Ovary (tissue), 9 donors: ENCODE results near the gene CKB. TPM values are rescaled to one million over a fixed set of nuclear protein-coding genes. Genes with fewer than 3 reads are reported as not detected.

Experiments used
- DNase-seq, 5 donors: peaks; one replicate each; pipeline ENCODE4 v3.0.0-alpha.2; 2019 to 2020
- H3K27ac ChIP-seq, 2 donors: fragments of 200-600 bp; one replicate each; pipeline versions ENCODE4 v1.5.1 to v1.8.0; 2019 to 2022
- H3K27me3 ChIP-seq: fragments of 200-600 bp; one replicate; pipeline ENCODE4 v1.8.0; 2022
- H3K36me3 ChIP-seq: fragments of 200-600 bp; sonication (generic); one replicate; pipeline ENCODE4 v1.5.1; 2019
- H3K4me1 ChIP-seq: one replicate; pipeline ENCODE4 v1.8.1; 2013; ENCODE audit warnings: mild to moderate bottlenecking, moderate library complexity; ENCODE audit not compliant: insufficient read depth
- H3K4me3 ChIP-seq: fragments of 200-600 bp; sonication (generic); one replicate; pipeline ENCODE4 v1.5.1; 2017
- H3K9me3 ChIP-seq, 2 donors: fragments of 200-600 bp in 1 of 2; sonication (generic) in 1 of 2; one replicate each; pipeline versions ENCODE4 v1.5.1 to v1.8.1; 2013 to 2019; ENCODE audit warnings: mild to moderate bottlenecking in 1 of 2, moderate library complexity in 1 of 2
- CTCF ChIP-seq, 3 donors: fragments of 450-650 bp in 2 of 3; fragments of 200-600 bp in 1 of 3; IDR thresholded peaks; one replicate each; pipeline versions ENCODE4 v1.5.1 to v1.8.0; 2016 to 2022; ENCODE audit warnings: antibody characterized with exemption in 3 of 3, mild to moderate bottlenecking in 1 of 3
- EP300 ChIP-seq: sonication (generic); formaldehyde crosslinking; IDR thresholded peaks from one replicate; pipeline ENCODE4 v1.6.1; 2017; ENCODE audit warnings: antibody characterized with exemption
- POLR2A ChIP-seq: fragments of 450-650 bp; IDR thresholded peaks from one replicate; pipeline ENCODE4 v1.6.1; 2017; ENCODE audit warnings: antibody characterized with exemption, mild to moderate bottlenecking, moderate library complexity
- WGBS, 3 donors: extraction: QIAGEN DNeasy Blood & Tissue Kit in 1 of 3; methylation state at CpG; one replicate each; pipeline versions ENCODE4 v1.1.5 to v1.1.7; 2013 to 2017; 5-methylcytosine and 5-hydroxymethylcytosine counted together
- intact Hi-C, 4 donors: fragments of 100-400 bp; cut with DNase I; formaldehyde crosslinking; loops; one replicate each; pipeline versions ENCODE4 v1.11.0 to v1.15.1; 2022 to 2023
- polyA plus RNA-seq, 2 donors: library from polyadenylated mRNA; stranded (reverse); fragments of 200-250 nt in 1 of 2; fragments of 350-450 nt in 1 of 2; fragmentation: Illumina TruSeq in 1 of 2; extraction: RNeasy Lipid Tissue Mini Kit (QIAGEN cat#74804) in 1 of 2; gene quantifications; one replicate each; pipeline ENCODE4 v1.2.3, GENCODE V29; 2013 to 2014
- total RNA-seq, 7 donors: library from RNA; depleted of rRNA in 2 of 7; stranded (reverse); fragments of >200 nt in 2 of 7; fragmentation: NEBNext Ultra II Directional in 3 of 7; extraction: Animal tissue kit (Norgen Biotek cat#: 25700) in 3 of 7; gene quantifications; one replicate each; pipeline versions ENCODE4 v1.1.0 to v1.2.4, GENCODE V29; 2016 to 2023
- donor health status: DM: no; HTN: no; CAD: no; lungs with moderate emphysema.
- donor health status: DM: no; HTN: no; CAD: no.
- donor health status: Bipolar disorder and iron deficiency.
- donor health status: DM: yes; HTN: yes; CAD: no.
- donor health status: DM: no; HTN: no; CAD: no.
- donor health status: DM: yes; HTN: yes; CAD: no.

The CKB gene
- total and polyA plus RNA-seq, 9 donors, result 47.5 to 284 (median 134) TPM

DNA sequence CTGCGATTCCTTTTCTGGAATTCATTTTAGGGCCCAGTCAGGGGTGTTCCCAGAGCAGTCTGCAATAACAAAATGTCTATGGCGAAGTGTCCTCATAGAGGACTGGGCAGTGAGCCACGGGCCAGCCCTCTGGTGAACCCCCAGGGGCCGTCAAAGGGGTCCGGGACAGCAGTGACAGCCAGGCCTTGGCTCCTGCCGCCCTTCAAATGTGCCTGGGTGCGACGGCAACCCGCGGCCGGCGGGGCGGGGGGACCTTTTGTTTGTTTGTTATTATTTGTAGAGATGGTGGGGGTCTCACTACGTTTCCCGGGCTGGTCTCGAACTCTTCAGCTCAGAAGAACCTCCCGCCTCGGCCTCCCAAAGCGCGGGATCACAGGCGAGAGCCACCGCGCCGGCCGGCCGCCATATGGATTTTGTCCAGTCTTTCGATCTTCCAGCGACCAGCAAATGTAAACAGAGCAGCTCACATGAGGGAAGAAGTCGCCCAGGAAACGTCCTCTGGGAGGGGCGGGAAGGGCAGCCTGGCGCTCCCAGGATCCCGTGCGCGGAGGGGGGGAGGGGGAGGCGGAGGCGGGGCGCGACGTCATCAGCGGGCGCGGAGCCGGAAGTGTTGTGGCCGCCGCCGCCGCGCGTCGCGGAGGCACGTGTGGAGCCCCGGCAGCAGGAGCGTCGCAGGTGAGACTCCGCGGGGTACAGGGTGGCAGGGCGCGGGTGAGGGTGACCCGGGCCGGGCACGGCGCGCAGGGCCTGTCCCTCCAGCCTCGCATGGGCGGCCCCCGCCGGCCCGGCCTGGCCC is 6.2 kb upstream of the CKB start, which contains the start of gene TRMT61A:
TRMT61A (plus strand) TSS at position 610 of the 796 bp plus-strand sequence. CDS start 783 bp downstream, outside the sequence.
- TF ChIP-seq EP300, result no peak
- TF ChIP-seq CTCF (IDR thresholded peaks at IDR 0.05), result no peak
- TF ChIP-seq POLR2A, result peak; percentile 27
- intact Hi-C loops, result no loop called here
- peaks cover 17% of the 10 kb centered on the region for H3K4me1 ChIP-seq

DNA sequence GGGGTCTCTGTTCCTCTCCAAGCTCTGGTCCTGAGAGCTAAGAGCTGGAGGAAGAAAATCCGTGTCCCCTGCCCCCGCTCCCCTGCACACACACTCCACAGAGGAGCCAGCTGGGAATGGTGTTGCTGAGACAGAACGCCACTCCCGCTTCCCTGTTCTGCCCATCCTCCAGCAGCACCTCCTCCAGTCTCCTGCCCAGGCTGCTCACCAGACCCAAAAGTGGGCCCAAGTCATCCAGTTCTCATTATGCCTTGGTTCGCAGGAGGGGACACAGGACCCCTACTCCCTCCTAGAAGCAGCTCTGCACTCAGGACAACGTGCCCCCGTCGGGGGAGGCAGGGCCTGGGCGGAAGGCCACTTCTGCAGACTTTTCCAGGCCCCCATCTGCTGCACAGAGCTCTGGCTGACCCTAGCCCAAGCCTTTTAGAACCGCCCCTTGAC is 5.5 kb upstream of the CKB start:
- no peaks in the 10 kb centered on the region for H3K36me3 ChIP-seq
- H3K27ac ChIP-seq, result peak overlapping the region; percentile 79 to 90
- peak overlapping the region; percentile 94 for H3K4me3 ChIP-seq
- no peaks in the 10 kb centered on the region for H3K9me3 ChIP-seq
- intact Hi-C loops, result no loop called here
- H3K4me1 ChIP-seq, result peaks cover 17% of the 10 kb centered on the region
- TF ChIP-seq POLR2A (no peak), CTCF (IDR thresholded peaks at IDR 0.05) (no peak), EP300 (no peak)
- WGBS, 3 donors, result 13 to 16% (median 15%) methylated on average over 10 of the region's 10 CpGs
- no peaks in the 10 kb centered on the region for H3K27me3 ChIP-seq
- peak in 2 of 5 donors; percentile 40 to 51 for DNase-seq

More for the DNA sequence above, 6.2 kb upstream of the CKB start, which contains the start of gene TRMT61A:
- Histone ChIP-seq H3K36me3 (no peaks in the 10 kb centered on the region), H3K27ac (peak within 1 kb of the TSS; percentile 79 to 90), H3K27me3 (no peaks in the 10 kb centered on the region), H3K9me3 (no peaks in the 10 kb centered on the region), H3K4me3 (peak within 1 kb of the TSS; percentile 94)
- 1 to 2% (median 1%) methylated on average over 31 to 69 of the region's 70 CpGs for WGBS, 3 donors
- peak; percentile 92 to 94 (median 93) for DNase-seq

GRCh38 chr14:103527408-103528145 is 4.9 kb upstream of the CKB start:
- no peaks in the 10 kb centered on the region for H3K9me3 ChIP-seq
- H3K4me3 ChIP-seq, result no peak overlapping the region
- peak overlapping the region; percentile 79 to 90 for H3K27ac ChIP-seq
- no peak for DNase-seq
- peaks cover 21% of the 10 kb centered on the region for H3K4me1 ChIP-seq
- no peaks in the 10 kb centered on the region for H3K36me3 ChIP-seq
- 81 to 83% (median 82%) methylated on average over 14 of the region's 14 CpGs for WGBS, 3 donors
- intact Hi-C loops, result no loop called here
- no peaks in the 10 kb centered on the region for H3K27me3 ChIP-seq
- TF ChIP-seq CTCF (IDR thresholded peaks at IDR 0.05), result no peak
- TF ChIP-seq EP300, result no peak
- no peak for TF ChIP-seq POLR2A

DNA sequence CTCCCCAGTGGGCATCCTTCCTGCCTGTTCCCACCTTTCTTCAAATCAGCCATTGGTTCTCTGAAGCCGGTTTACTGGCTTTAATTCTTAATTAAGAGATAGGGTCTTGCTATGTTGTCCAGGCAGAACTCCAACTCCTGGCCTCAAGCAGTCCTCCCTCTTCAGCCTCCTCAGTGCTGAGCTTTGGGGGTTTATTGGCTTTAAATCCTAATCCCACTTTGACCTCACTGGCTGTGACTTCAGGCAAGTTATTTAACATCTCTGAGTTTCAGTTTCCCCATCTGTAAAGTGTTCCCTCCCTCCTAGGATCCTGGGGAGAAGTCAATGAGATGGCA is 4.3 kb upstream of the CKB start:
- no peaks in the 10 kb centered on the region for H3K9me3 ChIP-seq
- intact Hi-C loops, result no loop called here
- WGBS, 3 donors, result 61 to 88% (median 77%) methylated on average over 1 of the region's 1 CpG
- H3K27ac ChIP-seq, result peak overlapping the region in 1 of 2 donors; percentile 90
- no peak for DNase-seq
- no peak for TF ChIP-seq CTCF (IDR thresholded peaks at IDR 0.05)
- no peak for TF ChIP-seq POLR2A
- no peak for TF ChIP-seq EP300
- no peak overlapping the region for H3K4me3 ChIP-seq
- peaks cover 21% of the 10 kb centered on the region for H3K4me1 ChIP-seq
- no peaks in the 10 kb centered on the region for H3K36me3 ChIP-seq
- no peaks in the 10 kb centered on the region for H3K27me3 ChIP-seq
